Large intestine (tissue), 3 donors: ENCODE measurements around the gene IER5. TPM values are rescaled to one million over a fixed set of nuclear protein-coding genes. Genes with fewer than 3 reads are reported as not detected.

Experiments
- DNase-seq, 2 donors: peaks; one replicate each; pipeline versions ENCODE4 v3.0.0 to v3.0.0-alpha.2; 2013
- H3K27ac ChIP-seq: one replicate; pipeline ENCODE4 v1.5.1; 2013; ENCODE audit warnings: low read length
- H3K27me3 ChIP-seq: 2 replicates; pipeline ENCODE4 v1.6.1; 2013; ENCODE audit warnings: low read length; ENCODE audit not compliant: control insufficient read depth, insufficient read depth
- H3K36me3 ChIP-seq: 2 replicates; pipeline ENCODE4 v1.6.1; 2013; ENCODE audit warnings: low read length; ENCODE audit not compliant: control insufficient read depth, insufficient read depth
- H3K4me1 ChIP-seq: one replicate; pipeline ENCODE4 v1.6.1; 2013; ENCODE audit warnings: low read length; ENCODE audit not compliant: control insufficient read depth, insufficient read depth
- H3K4me3 ChIP-seq: one replicate; pipeline ENCODE4 v1.5.1; 2013; ENCODE audit warnings: low read length
- H3K9me3 ChIP-seq: one replicate; pipeline ENCODE4 v1.6.1; 2013; ENCODE audit warnings: mild to moderate bottlenecking, low read depth, low read length, moderate library complexity; ENCODE audit not compliant: control insufficient read depth
- WGBS: methylation state at CpG from one replicate; pipeline ENCODE4 v1.1.5; 2013; ENCODE audit warnings: low lambda C conversion rate; ENCODE audit not compliant: insufficient coverage; 5-methylcytosine and 5-hydroxymethylcytosine counted together
- polyA plus RNA-seq: library from polyadenylated mRNA; unstranded; fragments of 120-200 nt; gene quantifications from one replicate; pipeline ENCODE4 v1.2.1, GENCODE V29; 2013

Gene IER5
- polyA plus RNA-seq, 1 donor: 8.2 TPM

DNA sequence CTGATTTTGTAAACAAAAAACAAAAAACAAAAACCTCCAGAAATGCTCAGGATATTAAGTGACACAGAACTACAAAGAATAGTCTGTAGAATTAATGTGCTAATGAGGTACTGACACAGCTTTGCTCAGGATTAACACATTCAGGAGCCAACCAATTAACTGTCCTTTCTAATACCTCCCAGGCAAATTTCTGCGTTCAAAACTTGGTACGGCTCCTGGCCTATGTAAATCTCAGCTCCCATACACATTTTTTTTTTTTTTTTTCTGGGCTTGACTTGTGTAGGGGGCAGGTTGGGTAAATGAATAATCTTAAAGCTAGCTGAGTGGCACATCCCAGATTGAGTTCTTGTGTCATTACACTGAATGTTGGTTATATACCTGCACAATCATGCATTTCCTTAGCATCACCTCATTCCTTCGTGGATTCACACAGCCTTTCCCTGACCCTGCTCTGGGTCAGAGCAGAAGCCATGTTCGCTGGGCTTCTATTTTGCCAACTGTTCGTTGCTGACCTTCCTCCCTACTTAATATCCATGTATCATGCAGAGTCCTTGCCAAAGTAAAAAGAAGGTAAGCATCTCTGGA lies 12.6 kb upstream of the IER5 start:
- Histone ChIP-seq H3K27ac (no peak overlapping the region), H3K4me1 (no peaks in the 10 kb centered on the region), H3K9me3 (no peaks in the 10 kb centered on the region), H3K36me3 (no peaks in the 10 kb centered on the region), H3K4me3 (no peak overlapping the region), H3K27me3 (peaks cover 6% of the 10 kb centered on the region)
- 20% methylated on average over 1 of the region's 5 CpGs for WGBS
- DNase-seq: no peak

DNA sequence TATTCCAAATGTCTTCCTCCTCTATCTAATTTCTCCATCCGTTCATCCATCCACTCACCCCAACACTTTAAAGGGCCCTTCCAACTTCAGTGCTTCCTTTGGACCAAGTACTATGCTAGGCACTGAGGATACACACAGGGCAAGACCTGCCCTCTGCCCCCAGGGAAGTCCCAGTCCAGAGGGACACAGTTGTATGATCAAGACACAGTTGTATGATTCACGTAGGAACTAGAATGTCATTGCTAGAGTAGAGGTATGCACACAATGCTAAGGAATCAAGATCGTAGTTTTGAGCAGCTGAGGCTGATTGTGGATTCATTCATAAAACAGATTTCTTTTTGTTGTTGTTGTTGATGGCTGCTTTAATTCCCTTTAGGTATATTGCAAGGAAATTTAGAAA lies 11.6 kb upstream of the IER5 start:
- H3K27ac ChIP-seq: no peak overlapping the region
- no peaks in the 10 kb centered on the region for H3K9me3 ChIP-seq
- 83% methylated on average over 1 of the region's 3 CpGs for WGBS
- no peaks in the 10 kb centered on the region for H3K36me3 ChIP-seq
- DNase-seq: no peak
- H3K27me3 ChIP-seq: peaks cover 6% of the 10 kb centered on the region
- H3K4me1 ChIP-seq: no peaks in the 10 kb centered on the region
- H3K4me3 ChIP-seq: no peak overlapping the region

DNA sequence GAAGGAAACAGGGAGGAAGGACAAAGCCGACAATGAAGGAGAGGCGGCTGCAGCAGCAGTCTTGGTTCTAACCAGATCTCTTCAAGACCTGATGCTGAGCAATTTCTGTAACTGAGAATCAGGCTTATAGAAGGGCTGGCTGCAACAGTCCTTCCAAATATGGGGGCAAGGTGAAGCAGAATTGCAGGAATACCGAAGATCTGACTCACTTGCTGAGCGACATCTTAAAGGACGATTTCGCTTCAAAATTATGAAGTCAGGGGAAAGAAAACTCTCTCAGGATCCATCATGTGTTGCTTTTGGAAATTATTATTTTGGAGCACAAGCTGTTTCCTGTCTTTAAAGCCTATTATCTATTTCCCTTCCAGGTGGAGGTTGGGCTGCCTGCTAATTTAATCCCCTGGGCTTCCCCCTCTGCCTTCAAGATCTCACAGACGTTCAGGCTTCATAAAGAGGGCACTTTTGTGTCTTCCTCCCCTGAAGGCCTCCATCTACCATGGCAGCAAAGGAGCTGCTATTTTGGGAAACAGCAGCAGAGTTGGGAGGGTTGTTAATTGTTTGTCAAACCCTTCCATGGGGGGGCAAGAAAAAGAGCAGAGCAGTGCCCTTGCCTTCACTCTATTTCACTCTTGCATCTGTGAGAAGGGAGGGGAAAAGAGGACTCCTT lies 10.8 kb upstream of the IER5 start:
- no peaks in the 10 kb centered on the region for H3K36me3 ChIP-seq
- H3K27ac ChIP-seq: peak overlapping the region; percentile 28
- no peaks in the 10 kb centered on the region for H3K9me3 ChIP-seq
- DNase-seq: no peak
- H3K4me3 ChIP-seq: no peak overlapping the region
- no CpG with 5 or more reads among the region's 7 CpGs for WGBS
- H3K4me1 ChIP-seq: no peaks in the 10 kb centered on the region
- peaks cover 6% of the 10 kb centered on the region for H3K27me3 ChIP-seq

DNA sequence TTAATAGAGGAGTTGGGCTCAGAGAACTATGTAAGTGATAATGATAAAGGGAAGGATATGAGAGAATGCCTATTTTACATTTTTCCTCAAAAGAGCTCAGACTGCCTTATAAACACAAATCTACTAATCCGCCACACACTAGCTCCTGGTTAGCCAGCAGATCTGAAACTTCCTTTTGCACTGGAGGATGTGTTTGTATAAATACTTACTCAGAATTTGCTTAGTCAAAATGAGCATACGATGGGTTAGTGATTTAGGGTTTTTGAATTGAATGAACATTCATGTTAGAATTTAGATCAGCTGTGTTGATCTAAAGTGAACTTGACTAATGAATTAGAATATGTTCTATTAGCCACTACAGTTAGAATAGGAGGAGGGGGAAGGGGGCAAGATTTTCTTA lies 9.1 kb upstream of the IER5 start:
- Histone ChIP-seq H3K36me3 (no peaks in the 10 kb centered on the region), H3K4me1 (no peaks in the 10 kb centered on the region), H3K27me3 (peaks cover 6% of the 10 kb centered on the region), H3K27ac (no peak overlapping the region), H3K4me3 (no peak overlapping the region), H3K9me3 (no peaks in the 10 kb centered on the region)
- WGBS: no CpG with 5 or more reads among the region's 2 CpGs
- no peak for DNase-seq

DNA sequence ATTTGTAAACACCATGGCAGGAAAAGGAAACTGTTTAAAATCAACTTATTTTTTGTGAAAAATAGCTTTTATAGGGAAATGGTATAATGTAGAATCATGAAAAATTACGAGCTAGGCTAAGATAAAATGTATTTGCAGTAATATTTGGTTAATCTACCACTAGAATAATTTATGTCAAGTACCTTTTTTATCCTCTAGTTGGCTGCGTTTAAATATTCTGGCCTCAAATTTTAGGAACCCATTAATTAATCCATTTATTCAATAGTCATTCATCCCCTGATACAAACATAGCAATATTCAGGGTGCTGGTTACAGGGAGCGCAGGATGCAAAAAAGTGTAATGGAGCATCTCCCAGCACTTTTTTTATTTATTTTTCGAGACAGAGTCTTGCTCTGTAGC lies 8.6 kb upstream of the IER5 start:
- Histone ChIP-seq H3K27ac (no peak overlapping the region), H3K9me3 (no peaks in the 10 kb centered on the region), H3K4me3 (no peak overlapping the region), H3K36me3 (no peaks in the 10 kb centered on the region), H3K4me1 (no peaks in the 10 kb centered on the region), H3K27me3 (peaks cover 6% of the 10 kb centered on the region)
- DNase-seq: no peak
- 100% methylated on average over 2 of the region's 4 CpGs for WGBS

DNA sequence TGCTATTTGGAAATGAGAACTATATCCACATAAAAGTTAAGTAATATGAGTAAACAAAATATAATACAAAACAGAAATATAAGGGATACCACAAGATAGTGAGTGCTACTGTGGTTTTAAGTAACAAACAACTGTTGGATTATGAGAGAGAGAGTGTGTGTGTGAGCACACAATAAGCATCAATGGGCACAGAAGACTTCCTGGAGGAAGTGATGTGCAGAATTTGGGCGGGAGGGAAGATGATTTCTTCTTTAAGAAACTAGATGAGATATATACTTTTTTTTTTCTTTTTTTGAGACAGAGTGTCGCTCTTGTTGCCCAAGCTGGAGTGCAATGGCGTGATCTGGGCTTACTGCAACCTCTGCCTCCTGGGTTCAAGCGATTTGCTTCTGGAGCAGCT lies 7.9 kb upstream of the IER5 start:
- Histone ChIP-seq H3K9me3 (no peaks in the 10 kb centered on the region), H3K27ac (no peak overlapping the region), H3K27me3 (peaks cover 6% of the 10 kb centered on the region), H3K4me3 (no peak overlapping the region), H3K36me3 (no peaks in the 10 kb centered on the region), H3K4me1 (no peaks in the 10 kb centered on the region)
- no peak for DNase-seq
- no CpG with 5 or more reads among the region's 4 CpGs for WGBS

DNA sequence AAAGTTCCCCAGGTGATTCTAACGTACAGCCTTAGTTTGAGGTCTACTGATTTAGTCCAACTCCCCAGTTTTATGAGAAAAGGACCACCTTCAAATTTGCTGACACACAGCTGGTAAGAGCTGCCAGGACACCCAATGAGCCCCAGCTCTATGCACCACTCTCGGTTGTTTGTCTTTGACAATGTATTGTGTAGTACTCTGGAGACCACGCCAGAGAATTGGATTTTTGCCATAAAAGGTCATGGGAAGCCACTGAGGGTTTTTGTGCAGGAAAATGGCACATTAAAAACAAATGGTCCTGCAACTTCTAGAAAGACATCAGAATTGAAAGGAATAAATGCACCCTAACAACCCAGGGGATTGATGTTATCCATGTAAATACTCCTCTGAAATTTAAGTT lies 7.1 kb upstream of the IER5 start:
- no peaks in the 10 kb centered on the region for H3K36me3 ChIP-seq
- WGBS: no CpG with 5 or more reads among the region's 3 CpGs
- no peak for DNase-seq
- H3K4me1 ChIP-seq: no peaks in the 10 kb centered on the region
- no peaks in the 10 kb centered on the region for H3K9me3 ChIP-seq
- peaks cover 6% of the 10 kb centered on the region for H3K27me3 ChIP-seq
- no peak overlapping the region for H3K27ac ChIP-seq
- H3K4me3 ChIP-seq: no peak overlapping the region

DNA sequence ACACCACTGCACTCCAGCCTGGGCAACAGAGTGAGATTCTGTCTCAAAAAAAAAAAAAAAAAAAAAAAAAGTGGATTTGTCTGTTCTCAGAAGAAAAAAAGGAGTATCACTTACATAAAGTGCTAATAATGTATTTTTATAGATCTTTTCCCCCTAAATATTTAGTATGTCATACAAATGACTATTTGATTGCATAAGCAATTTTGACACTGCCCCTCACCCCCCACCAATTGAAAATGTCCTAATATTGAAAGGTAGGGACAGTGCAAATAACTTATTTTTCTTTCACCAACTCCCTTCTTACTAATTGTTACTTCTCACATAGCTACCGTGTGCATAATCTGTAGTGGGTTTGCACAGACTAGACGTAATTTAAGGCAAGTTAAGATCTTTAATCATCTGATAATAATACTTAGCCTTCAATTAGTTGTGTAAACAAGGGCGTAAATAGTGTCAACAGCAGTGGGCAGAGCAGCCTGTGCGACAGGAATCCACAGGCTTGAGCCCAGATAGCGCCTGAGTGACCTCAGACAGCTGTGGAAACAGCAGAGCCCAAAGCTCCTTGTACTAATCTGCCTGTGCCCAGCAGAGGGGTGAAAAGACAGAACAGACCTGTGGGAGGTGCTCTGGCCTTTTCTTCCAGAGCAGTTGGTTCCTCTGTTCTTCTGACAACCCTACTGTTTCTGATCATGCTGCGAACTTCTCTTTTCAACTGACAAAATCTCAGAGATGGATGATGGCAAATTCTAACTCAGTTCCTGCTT lies 4.5 kb upstream of the IER5 start:
- DNase-seq: peak in 1 of 2 donors; percentile 58
- 0% methylated on average over 1 of the region's 6 CpGs for WGBS
- Histone ChIP-seq H3K4me1 (peaks cover 2% of the 10 kb centered on the region), H3K36me3 (no peaks in the 10 kb centered on the region), H3K9me3 (no peaks in the 10 kb centered on the region), H3K4me3 (no peak overlapping the region), H3K27me3 (peaks cover 2% of the 10 kb centered on the region), H3K27ac (no peak overlapping the region)

DNA sequence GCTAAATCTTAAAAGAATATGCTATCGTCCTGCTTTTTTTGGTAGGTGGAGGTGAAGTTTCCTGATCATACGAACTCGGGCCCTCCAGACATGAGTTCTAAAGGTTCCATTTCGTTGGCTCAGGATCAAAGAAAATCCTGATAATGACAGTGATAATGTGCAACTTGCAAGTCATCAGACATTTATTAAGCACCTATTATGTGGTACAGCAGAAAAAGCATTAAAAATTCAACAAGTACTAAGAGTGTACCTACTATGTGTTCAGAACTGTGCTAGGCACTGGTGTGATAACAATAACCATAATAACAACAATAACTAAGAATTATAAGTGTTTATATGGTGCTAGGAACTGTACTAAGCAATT lies 3.9 kb upstream of the IER5 start:
- H3K4me3 ChIP-seq: no peak overlapping the region
- H3K27me3 ChIP-seq: peaks cover 2% of the 10 kb centered on the region
- peaks cover 2% of the 10 kb centered on the region for H3K4me1 ChIP-seq
- H3K9me3 ChIP-seq: no peaks in the 10 kb centered on the region
- DNase-seq: no peak
- no CpG with 5 or more reads among the region's 4 CpGs for whole genome bisulfite sequencing
- H3K27ac ChIP-seq: no peak overlapping the region
- no peaks in the 10 kb centered on the region for H3K36me3 ChIP-seq

DNA sequence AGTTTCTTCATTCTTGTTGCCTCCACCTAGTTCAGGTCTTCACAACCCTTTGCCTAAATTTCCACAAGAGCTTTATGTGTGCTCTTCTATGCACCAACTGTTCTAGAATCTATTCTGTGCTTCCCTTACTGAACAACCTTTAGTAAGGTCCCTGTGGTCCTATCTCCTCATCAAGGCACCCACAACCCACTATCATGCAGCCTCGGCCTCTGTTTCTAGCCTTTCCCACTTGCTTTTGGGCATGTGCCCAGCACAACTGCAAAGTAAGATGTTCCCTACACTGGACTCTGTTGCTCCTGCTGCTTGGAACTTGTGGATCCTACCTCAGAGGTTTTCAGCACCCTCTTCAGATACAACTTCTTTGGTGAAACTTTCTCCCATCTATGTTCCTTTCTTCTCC lies 2.4 kb upstream of the IER5 start:
- Histone ChIP-seq H3K27me3 (no peaks in the 10 kb centered on the region), H3K4me3 (no peak overlapping the region), H3K4me1 (peaks cover 2% of the 10 kb centered on the region), H3K9me3 (no peaks in the 10 kb centered on the region), H3K27ac (no peak overlapping the region), H3K36me3 (no peaks in the 10 kb centered on the region)
- DNase-seq: no peak
- no CpG with 5 or more reads among the region's 1 CpG for WGBS
